ENCODE measurements around the gene RAB44. TPM values are rescaled to one million over a fixed set of nuclear protein-coding genes. Genes with fewer than 3 reads are reported as not detected.

RAB44 gene
- total RNA-seq, 1 donor from 2014 or later: not detected

DNA sequence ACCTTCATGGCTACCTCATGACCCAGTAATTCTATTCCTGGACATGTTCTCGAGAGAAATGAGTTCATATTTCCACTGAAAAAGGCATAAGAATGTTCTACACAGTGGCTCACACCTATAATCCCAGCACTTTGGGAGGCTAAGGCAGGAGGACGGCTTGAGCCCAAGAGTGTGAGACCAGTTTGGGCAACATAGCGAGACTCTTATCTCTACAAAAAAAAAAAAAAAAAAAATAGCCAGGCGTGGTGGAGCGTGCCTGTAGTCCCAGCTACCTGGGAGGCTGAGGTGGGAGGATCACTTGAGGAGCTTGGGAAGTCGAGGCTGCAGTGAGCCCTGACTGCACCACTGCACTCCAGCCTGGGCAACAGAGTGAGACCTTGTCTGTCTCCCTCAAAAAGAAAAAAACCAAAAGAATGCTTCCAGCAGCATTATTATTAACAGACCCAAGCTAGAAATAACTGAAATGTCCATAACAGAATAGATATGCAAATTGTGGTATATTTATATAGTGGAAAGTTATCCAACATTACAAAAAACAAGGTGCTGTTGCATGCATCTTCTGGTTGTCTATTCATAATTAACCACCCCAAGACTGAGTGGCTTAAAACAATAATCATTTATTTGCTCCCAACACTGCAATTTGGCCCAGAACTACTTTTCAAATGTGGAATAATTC, 9.4 kb upstream of the RAB44 start:
- TF ChIP-seq, protein P1, sequence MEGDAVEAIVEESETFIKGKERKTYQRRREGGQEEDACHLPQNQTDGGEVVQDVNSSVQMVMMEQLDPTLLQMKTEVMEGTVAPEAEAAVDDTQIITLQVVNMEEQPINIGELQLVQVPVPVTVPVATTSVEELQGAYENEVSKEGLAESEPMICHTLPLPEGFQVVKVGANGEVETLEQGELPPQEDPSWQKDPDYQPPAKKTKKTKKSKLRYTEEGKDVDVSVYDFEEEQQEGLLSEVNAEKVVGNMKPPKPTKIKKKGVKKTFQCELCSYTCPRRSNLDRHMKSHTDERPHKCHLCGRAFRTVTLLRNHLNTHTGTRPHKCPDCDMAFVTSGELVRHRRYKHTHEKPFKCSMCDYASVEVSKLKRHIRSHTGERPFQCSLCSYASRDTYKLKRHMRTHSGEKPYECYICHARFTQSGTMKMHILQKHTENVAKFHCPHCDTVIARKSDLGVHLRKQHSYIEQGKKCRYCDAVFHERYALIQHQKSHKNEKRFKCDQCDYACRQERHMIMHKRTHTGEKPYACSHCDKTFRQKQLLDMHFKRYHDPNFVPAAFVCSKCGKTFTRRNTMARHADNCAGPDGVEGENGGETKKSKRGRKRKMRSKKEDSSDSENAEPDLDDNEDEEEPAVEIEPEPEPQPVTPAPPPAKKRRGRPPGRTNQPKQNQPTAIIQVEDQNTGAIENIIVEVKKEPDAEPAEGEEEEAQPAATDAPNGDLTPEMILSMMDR (IDR thresholded peaks at IDR 0.05; ENCODE audit: insufficient read depth, low read length, poor library complexity, severe bottlenecking): no peak
- Histone ChIP-seq H3K4me3 (ENCODE audit: low read depth, low read length) (no peak overlapping the region), H3K36me3 (ENCODE audit: control insufficient read depth, insufficient read depth, low read length) (peaks cover 4% of the 10 kb centered on the region), H3K27me3 (ENCODE audit: control insufficient read depth, insufficient read depth, low read length) (no peaks in the 10 kb centered on the region)
- no peak for DNase-seq (ENCODE audit: low read depth)

DNA sequence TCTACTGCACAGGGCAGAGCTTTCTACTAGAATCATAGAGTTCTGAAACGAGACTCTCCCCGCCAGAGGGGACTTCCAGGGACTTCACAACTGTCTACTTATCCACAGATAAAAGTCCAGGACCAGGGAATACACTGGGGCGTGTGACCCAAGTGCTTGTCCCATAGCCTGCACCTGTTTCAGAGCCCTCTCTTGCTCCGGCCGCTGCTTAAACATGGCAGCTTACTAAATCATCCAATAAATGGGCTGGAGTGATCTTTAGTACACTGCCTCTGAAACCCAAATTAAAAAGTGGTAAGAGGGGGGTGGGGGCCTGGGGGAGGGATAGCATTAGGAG, 8.9 kb upstream of the RAB44 start:
- Histone ChIP-seq H3K4me3 (ENCODE audit: low read depth, low read length) (no peak overlapping the region), H3K27me3 (ENCODE audit: control insufficient read depth, insufficient read depth, low read length) (no peaks in the 10 kb centered on the region), H3K36me3 (ENCODE audit: control insufficient read depth, insufficient read depth, low read length) (peaks cover 4% of the 10 kb centered on the region)
- TF ChIP-seq, protein P1 (IDR thresholded peaks at IDR 0.05; ENCODE audit: insufficient read depth, low read length, poor library complexity, severe bottlenecking): no peak
- DNase-seq (ENCODE audit: low read depth): no peak

DNA sequence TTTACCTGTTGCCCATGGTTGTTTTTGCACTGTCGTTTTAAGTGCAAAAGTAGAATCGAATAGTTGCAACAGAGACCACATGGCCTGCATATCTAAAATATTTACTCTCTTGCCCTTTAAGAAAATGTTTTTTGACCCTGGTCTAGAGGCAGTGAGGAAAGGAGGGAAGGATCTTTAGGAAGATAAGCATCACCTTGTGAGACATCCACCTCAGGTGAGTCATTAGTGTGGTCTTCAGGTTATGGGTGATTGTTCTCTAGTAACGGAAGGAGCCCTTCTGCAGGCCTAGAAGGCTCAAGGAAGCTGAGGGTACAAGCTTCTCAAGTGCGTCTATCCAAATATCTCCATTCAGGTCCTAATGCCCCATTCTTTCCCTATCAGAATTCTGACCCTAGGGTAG, 6.6 kb upstream of the RAB44 start:
- DNase-seq (ENCODE audit: low read depth): no peak
- no peak overlapping the region for H3K4me3 ChIP-seq (ENCODE audit: low read depth, low read length)
- peaks cover 2% of the 10 kb centered on the region for H3K36me3 ChIP-seq (ENCODE audit: control insufficient read depth, insufficient read depth, low read length)
- H3K27me3 ChIP-seq (ENCODE audit: control insufficient read depth, insufficient read depth, low read length): no peaks in the 10 kb centered on the region
- TF ChIP-seq, protein P1 (IDR thresholded peaks at IDR 0.05; ENCODE audit: insufficient read depth, low read length, poor library complexity, severe bottlenecking): no peak

DNA sequence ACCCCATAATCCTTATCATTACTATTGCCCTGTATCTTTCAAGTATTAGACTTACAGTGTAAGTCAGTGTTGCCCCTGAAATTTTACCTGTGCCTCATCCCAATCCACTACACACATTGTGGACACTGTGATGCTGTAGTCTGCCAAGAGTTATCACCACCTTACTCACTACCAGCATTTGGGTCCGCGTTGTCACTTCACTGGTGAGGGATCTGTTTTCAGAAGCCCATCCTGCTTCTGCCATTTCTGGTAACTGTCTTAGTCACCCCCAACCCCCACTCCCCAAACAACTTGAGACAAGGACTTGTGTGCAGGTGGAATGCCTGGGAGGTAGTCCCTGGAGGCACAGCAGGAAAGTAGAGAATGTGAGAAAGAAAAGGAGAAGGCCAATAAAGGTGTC, 6.0 kb upstream of the RAB44 start:
- Histone ChIP-seq H3K4me3 (ENCODE audit: low read depth, low read length) (no peak overlapping the region), H3K27me3 (ENCODE audit: control insufficient read depth, insufficient read depth, low read length) (no peaks in the 10 kb centered on the region), H3K36me3 (ENCODE audit: control insufficient read depth, insufficient read depth, low read length) (peaks cover 2% of the 10 kb centered on the region)
- TF ChIP-seq, protein P1 (IDR thresholded peaks at IDR 0.05; ENCODE audit: insufficient read depth, low read length, poor library complexity, severe bottlenecking): no peak
- DNase-seq (ENCODE audit: low read depth): no peak

DNA sequence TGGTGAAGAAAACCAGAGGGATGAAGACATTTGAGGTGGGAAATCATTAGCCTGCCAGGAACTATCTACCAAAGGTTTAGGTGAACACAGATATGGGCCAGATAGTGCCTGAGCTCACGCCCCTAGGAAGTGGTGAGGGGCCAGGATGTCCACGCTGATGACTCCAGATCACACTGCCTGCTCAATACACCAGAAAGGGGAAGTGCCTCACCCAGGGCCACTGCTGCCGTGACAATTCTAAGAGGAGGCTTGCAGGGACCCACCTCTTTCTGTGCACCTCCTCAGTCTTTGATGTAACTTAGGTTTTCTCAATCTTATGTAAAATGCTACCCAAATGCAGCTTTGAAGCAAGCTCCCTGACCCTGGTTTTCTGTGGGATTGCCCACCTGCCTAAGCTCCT, 5.4 kb upstream of the RAB44 start:
- no peak for DNase-seq (ENCODE audit: low read depth)
- Histone ChIP-seq H3K36me3 (ENCODE audit: control insufficient read depth, insufficient read depth, low read length) (no peaks in the 10 kb centered on the region), H3K4me3 (ENCODE audit: low read depth, low read length) (no peak overlapping the region), H3K27me3 (ENCODE audit: control insufficient read depth, insufficient read depth, low read length) (no peaks in the 10 kb centered on the region)
- TF ChIP-seq, protein P1 (IDR thresholded peaks at IDR 0.05; ENCODE audit: insufficient read depth, low read length, poor library complexity, severe bottlenecking): no peak
